ENCODE data around the gene RUSC1.

DNA sequence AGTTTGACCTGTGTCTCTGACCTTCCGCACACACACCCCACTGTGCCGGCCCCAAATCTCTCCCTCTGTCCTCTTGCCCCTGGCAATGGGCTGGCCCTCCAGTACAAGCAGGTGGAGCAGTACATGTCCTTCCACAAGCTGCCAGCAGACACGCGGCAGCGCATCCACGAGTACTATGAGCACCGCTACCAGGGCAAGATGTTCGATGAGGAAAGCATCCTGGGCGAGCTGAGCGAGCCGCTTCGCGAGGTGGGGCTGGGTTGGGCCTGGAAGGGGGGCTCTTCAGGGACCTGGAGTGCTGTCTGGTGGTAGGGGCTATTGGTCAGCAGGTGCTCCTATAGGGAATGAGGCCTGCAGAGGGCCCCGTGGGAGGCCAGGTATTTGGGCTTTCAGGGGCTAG is 35.6 kb upstream of the RUSC1 start:
- TF ChIP-seq POLR2A (IDR thresholded peaks at IDR 0.05): no peak
- TF ChIP-seq CTCF (IDR thresholded peaks at IDR 0.05): no peak
- TF ChIP-seq POLR2AphosphoS5 (IDR thresholded peaks at IDR 0.05): no peak
- no peak for TF ChIP-seq EP300 (IDR thresholded peaks at IDR 0.05)
